ENCODE measurements around the gene KRT79.

GRCh38 chr12:52877242-52877641, 43.1 kb upstream of the KRT79 start:
- TF ChIP-seq, protein P1, sequence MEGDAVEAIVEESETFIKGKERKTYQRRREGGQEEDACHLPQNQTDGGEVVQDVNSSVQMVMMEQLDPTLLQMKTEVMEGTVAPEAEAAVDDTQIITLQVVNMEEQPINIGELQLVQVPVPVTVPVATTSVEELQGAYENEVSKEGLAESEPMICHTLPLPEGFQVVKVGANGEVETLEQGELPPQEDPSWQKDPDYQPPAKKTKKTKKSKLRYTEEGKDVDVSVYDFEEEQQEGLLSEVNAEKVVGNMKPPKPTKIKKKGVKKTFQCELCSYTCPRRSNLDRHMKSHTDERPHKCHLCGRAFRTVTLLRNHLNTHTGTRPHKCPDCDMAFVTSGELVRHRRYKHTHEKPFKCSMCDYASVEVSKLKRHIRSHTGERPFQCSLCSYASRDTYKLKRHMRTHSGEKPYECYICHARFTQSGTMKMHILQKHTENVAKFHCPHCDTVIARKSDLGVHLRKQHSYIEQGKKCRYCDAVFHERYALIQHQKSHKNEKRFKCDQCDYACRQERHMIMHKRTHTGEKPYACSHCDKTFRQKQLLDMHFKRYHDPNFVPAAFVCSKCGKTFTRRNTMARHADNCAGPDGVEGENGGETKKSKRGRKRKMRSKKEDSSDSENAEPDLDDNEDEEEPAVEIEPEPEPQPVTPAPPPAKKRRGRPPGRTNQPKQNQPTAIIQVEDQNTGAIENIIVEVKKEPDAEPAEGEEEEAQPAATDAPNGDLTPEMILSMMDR (IDR thresholded peaks at IDR 0.05), result no peak
- no peak for TF ChIP-seq POLR2A (IDR thresholded peaks at IDR 0.05)

Data from testis (tissue), 2 donors.